Measurements from ENCODE around the gene COPZ1. TPM values are rescaled to one million over a fixed set of nuclear protein-coding genes. Genes with fewer than 3 reads are reported as not detected.

COPZ1 gene
- total and polyA plus RNA-seq, 9 of the 15 experiments (the other 6 are each of a cell fraction or from before 2014, with no cell fraction given) = 137 to 487 (median 233) TPM

GRCh38 chr12:54324617-54325441 lies at the start of gene COPZ1 (continued):
- TF ChIP-seq ZNF224 (CRISPR knock-in tag; IDR thresholded peaks at IDR 0.05) = no peak
- no peak for TF ChIP-seq KDM4B (IDR thresholded peaks at IDR 0.05; ENCODE audit: borderline replicate concordance in 2 of 2, low read depth in 1 of 2)
- TF ChIP-seq CHD7 (IDR thresholded peaks at IDR 0.05; ENCODE audit: low read depth, low read length) = no peak
- no peak for TF ChIP-seq ADNP (tag; IDR thresholded peaks at IDR 0.05)
- TF ChIP-seq SIRT6 (IDR thresholded peaks at IDR 0.05; ENCODE audit: low read depth, low read length) = no peak
- TF ChIP-seq CHD1 (IDR thresholded peaks at IDR 0.05; ENCODE audit: low read length) = peak; percentile 99
- no peak; the same call in 1 of the 2 replicates for TF ChIP-seq CEBPB (tag; IDR thresholded peaks at IDR 0.05)
- 0 out of 2 replicates have a peak, but pooled peaks have one; percentile 27 for TF ChIP-seq ZNF436 (CRISPR knock-in tag; IDR thresholded peaks at IDR 0.05)
- TF ChIP-seq CTCF (IDR thresholded peaks at IDR 0.05 in 2 of 3, conservative IDR thresholded peaks at IDR 0.05 in 1 of 3; ENCODE audit: insufficient read depth in 2 of 3, low read depth in 1 of 3, low read length in 3 of 3) = peak; percentile 84 to 98 (median 87)
- TF ChIP-seq HMGN3 (IDR thresholded peaks at IDR 0.05; ENCODE audit: borderline replicate concordance, extremely low read depth, insufficient read length, low read depth, low read length) = no peak
- no peak for TF ChIP-seq GABPB1 (CRISPR knock-in tag; IDR thresholded peaks at IDR 0.05)
